ENCODE data around the gene HECA.
"Not testable (repeated sequence)": the region's sequence is repeated elsewhere in the genome, so short reads cannot be mapped to it uniquely, and the experiment has no call there.

The HECA gene

DNA sequence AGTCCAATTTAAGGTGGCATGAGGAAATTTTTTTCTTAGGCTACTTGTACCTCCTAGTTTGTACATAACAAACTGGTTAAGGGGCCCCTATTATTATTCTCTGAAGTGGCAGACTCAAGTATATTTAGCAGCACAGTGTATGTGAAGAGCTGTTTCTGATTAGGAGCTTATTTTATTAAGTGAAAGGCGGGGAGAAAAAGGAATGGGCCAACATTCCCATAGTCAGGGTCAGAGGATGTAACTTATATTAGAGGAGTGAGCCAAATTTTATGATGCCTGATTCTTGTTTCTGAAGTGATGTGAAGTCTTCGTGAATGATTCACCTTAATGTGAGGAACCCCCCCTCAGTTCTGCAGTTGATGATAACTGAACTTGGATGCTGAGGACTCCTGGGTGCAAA is 2.8 kb downstream of the HECA start:
- DNase-seq, result no peak

DNA sequence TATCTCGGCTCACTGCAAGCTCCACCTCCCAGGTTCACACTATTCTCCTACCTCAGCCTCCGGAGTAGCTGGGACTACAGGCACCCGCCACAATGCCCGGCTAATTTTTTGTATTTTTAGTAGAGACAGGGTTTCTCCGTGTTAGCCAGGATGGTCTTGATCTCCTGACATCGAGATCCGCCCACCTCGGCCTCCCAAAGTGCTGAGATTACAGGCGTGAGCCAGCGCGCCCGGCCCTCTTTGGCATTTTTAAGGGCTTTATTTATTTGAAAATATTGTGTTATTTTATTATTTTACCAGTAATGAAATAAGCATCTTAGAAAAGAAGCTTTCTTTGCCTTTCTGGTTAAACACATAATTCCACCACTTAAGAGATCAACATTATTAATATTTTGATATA is 6.0 kb downstream of the HECA start:
- DNase-seq, result not testable (repeated sequence)

DNA sequence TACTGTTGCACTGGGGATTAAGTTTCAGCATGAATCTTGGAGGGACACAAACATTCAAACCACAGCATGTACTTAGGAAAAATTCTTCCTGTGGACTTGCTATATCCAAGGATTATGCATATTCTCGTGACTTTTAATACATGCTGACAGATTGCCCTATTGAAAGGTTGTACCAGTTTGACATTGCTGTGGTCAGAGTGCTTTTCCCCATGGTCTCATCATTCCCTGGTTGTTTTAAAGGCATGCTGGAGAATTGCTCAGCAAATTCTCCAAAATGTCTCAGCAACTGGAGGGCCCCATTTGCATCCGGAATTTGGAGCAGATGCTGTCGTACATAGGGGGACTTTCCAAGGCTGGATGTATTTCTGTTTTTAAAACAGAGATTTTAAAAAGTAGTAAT is 7.4 kb downstream of the HECA start:
- no peak for DNase-seq

DNA sequence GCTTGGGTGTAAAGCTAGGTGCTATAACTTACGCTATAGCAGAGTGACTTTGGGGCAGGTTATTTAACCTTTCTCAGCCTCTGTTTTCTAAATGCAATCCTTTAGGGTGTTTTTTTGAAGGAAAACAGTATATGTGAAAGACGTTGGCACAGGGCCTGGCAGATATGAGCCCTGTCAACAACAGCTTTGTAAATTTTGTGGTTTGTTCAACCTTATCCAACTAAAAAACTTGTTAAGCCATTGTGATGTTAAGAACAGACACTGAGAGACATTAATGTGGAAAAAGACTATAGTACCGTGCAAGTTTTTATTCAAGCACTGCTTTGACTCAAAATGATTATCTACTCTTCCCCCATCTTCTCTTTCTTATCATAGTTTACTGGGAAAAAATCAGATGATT is 8.2 kb downstream of the HECA start:
- no peak for DNase-seq

DNA sequence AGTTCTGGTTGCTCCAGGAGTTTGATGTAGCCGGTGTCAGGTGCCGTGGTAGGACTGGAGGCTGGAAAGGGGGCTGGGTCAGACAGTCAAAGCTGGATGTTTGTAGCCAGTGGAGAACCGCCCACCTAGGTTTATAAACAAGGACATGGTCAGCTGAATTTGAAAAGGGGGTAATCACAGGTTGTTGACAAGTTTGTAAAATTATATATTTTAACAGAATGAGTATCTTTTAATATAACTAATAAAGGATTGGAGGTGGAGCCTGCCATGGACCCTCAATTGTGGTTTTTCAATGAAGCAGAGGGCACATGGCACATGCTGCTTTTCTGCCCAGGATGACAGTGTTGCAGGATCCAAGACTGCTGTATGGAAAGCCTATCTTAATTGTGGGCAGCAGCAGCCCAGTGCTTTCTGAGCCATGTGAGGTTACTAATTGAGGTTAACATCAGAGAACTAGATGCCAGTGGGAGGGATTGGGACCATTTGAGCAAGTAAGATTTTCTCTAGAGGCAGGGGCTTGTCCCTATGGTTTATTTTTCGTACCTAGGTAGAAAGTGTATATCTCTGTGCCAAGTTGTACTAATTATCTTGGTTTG is 9.7 kb downstream of the HECA start:
- no peak for DNase-seq

DNA sequence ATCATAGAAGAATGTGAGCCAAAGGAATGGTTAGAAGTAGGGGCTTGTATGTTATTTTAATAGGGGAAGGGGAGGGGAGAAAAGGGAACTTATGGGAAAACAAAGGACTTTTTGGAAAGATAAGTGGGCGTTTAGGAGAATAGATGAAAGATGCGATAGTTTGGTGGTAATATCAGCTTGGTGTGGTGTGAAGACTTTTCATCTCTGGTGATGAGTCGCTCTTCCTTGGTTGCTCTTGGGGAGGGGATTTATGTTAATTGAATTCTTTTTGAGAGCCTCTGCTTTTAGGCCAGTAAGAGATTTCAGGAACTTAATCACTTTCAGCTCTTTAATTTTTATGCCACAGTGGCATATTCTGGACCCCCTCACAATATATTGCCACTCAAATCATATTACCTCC is 10.8 kb downstream of the HECA start:
- no peak for DNase-seq

DNA sequence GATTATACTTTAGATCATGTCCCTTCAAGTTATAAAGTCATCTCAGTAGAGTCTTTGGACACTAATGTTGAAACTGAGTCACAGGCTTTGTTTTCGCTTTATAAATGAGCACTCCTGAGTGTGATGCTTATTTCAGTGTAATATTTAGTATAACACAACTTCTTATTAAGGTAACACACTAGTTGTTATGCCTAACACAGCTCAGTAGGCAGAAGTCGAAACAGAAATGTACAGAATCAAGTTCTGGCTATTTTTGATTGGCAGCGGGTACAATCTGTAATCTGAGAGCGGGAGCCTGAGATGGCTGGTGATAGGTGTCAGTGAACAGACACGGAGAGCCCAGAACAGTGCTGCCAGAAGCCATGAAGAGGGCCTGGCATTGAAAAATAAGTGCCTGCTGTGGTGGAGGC is 11.4 kb downstream of the HECA start:
- DNase-seq, result no peak

DNA sequence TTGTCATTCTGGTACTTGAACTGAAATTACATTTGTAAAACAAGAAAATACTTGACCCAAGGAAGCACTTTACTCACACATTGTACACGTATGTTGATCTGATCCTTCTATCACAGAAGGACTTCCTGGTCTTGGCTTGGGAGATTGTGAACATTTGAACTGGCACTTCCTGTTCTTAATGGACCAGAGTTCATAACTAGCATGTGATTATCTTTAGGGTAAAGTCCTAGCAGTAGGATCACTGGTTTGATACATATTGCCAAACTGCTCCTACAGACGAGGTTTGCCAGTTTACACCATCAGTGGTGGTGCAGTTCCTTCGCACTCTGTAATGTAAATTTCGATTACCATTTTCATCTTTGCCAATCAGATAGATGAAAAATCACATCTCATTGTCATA is 12.7 kb downstream of the HECA start:
- DNase-seq, result no peak

DNA sequence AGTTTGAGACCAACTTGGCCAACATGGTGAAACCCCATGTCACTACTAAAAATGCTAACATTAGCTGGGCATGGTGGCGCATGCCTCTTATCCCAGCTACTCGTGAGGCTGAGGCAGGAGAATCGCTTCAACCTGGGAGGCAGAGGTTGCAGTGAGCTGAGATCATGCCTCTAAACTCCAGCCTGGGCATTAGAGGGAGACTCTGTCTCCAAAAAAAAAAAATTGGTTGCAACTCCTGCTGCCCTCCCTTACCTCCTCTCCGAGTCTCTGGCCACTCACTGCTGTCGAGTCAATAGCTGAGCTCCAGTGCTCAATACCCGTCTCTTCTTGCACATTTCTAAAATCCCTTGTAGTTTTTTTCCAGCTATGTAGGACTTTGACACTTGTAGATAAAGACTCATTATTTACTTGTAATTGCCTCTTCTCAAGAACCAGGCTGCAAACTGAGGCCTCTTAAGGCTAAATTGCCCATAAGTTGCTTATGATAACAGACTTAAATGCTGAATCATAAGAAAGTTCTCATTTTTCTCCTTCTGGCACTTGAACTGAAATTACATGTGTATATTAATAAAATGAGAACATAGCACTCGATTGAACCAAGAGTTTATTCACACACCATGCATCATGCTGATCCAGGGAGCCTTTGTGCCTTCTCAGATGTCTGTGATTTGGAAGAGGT is 13.8 kb downstream of the HECA start:
- no peak for DNase-seq

DNA sequence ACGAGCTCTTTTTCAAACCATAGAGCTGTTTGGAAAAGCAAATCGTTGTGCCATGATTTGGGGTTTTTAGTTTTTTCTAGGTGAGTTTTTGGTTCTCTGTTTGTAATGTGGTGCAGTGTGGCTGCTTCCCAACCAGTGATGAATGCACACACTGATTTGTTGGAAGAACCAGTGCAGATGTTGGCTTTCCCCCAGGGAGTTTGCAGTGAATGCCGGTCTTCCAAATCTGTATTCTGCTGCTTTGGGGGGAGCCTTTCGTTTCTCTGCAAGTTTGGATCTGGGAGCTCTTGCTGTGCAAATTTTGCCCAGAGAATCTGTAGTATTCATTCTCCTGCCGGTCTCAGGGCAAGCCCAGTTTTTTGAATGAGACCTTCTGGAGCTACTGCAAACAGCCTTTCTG is 14.5 kb downstream of the HECA start:
- no peak for DNase-seq

DNA sequence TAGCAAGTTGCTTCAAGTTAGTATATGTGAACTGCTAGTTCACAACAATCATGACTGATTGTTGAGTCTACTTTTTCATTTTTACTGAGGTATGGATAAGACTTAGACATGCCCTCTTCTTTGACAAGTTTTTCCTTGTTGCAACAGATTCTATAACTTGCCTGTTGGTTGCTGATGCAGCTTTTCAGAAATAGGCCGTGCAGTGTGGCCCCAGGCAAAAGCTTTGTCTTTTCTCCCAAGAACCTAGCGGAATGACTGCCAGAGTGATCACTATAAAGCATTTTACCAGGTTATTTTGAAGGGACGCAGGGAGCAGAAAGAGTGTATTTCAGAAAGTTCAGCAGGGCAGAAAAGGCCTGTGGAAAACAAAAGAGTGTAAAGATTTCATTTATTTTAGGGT is 16.0 kb downstream of the HECA start:
- no peak for DNase-seq

DNA sequence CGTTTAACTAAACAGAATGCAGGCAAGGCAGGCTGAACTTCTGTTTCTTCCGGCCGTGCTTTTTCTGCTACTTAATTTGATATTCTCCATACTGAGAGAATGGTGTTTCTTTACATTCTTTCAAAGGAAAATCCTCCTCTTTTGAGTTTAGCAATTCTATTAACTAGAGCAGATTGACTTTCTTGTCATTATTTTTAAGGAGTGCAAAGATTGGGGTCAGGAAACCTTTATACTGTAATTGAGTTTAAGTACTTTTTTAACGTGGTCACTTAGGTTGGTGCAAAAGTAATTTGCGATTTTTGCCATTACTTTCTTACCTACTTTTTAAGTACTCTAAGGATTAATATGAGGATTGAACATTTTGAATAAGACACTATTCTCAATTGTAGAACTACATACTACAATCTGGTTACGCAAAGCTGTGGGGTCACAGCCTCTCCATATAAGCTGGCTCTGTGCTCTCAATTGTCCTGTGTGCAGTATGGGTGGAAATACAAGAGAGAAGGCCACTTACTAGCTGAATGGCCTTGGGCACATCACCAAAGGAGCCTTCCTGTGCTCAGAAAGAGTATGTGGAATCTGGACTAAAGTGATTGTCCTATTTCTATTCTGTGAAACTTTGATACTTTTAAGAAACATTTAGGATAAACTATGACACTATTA is 16.7 kb downstream of the HECA start:
- no peak for DNase-seq

DNA sequence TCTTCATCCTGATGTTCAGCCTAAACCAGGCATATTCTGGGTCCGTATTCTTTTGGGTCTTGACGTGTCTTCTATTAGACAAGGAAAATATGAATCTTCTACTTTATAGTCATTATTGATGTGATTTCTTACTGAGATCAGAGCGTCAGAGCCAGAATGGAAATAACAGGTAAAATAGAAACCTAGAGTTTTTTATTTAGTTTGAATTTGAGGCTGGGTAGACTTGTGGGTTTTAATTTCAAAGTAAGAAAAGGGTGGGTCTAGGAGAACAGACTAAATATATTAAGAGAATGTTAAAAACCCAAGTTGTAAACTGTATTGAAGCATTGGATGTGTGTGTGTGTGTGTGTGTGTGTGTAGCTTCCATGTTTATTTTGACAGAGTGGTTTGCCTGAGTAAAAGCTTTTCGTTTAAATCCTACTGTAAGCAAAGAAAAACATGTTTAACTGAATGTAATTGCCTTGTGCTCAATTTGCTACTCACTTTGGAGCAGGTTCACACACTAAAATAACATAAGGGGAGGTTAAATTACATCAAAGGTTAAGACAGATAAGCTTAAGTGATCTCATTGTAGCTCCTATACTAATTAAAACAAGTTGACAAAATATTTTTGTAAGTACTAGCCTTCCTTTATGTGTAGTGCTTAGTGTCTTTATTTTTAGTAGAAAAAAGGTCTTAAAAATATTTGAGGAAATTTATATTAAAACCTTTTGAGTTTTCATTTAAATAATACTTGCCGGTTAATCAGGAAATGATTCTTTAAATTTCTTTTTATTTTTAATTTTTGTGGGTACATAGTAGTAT is 17.4 kb downstream of the HECA start:
- no peak for DNase-seq

DNA sequence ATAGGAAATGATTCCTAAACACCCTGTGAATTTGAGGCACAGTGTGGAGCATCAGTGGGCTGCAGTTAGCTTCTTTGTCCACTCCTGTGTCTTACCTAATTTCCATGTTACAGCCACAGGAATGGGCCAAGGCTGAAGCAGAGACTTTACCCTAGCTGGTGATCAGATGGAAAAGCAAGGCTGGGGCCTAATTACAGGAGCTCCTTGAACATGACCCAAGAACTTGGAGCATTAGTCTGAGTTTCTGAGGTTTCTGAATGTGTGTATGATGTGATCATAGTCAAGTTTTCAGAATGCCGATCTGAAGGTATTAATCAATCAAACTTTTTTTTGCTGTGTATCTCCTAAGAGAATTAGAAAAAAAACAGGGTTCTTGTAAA is 18.0 kb downstream of the HECA start:
- DNase-seq, result no peak

DNA sequence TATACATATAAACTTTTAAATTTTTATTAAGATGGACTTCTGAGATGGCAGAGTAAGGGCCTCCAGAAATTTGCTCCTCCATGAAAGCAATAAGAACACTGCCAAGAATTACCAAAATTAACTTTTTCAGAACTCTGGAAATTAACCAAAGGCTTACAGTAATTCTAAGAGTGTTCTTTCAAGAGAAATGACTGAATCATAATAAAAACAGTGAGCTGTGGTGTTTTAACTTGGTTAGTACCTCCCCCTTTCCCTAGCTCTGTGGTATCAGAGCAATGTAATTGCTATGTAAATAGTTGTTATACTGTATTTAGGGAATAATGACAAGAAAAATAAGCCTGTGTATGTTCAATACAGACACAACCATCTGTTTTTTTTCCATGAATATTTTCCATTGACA is 19.0 kb downstream of the HECA start:
- DNase-seq, result no peak

DNA sequence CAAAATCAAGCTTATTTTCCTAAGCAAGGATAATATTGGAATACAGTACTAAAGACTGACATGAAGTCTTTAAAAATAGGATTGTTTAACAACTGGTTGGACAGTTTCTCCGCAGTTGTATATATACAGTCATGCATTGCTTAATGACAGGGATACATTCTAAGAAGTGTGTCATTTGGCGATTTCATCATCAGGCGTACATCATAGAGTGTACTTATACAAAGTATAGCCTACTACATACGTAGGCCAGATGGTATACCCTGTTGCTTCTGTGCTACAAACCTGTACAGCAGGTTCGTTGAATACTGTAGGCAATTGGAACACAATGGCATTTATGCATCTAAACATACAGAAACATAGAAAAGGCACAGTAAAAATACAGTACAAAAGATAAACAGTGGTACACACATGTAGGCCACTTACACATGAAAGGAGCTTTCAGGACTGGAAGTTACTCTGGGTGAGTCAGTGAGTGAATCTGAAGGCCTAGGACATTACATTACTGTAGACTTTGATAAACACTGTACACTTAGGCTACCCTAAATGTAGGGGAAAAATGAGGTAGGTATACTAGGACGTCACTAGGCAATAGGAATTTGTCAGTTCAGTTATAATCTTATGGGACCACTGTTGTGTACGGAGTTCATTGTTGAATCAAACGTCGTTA is 20.1 kb downstream of the HECA start:
- no peak for DNase-seq

DNA sequence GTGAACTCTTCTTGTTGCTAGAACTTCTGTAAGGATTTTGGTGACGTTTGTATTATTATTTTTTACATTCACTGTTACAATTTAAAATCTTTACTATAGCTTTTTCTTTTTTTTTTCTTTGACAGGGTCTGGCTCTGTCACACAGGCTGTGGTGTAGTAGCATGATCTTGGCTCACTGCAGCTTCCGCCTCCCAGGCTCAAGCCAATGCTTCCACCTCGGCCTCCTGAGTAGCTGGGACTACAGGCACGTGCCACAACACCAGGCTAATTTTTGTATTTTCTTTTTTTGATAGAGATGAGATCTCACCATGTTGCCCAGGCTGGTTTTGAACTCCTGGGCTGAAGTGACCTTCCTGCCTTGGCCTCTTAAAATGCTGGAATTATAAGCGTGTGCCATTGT is 21.2 kb downstream of the HECA start:
- DNase-seq, result no peak

DNA sequence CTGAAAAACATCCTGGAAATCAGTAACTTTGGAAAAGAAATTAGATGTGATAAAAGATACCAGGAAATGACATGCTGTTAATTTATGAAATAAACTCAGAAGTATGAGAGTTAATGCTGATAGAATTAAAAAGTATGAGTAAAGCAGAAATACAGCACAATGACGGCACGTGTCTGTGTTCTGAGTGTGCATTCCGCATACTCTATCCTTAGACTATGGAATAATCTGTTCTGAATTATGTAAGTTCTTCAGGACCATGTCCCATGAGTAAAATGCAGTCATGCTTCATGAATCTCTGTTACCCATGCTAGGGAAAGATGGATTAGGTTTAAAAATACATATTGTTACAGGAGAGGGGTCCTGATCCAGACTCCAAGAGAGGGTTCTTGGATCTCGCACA is 21.7 kb downstream of the HECA start:
- DNase-seq, result no peak

DNA sequence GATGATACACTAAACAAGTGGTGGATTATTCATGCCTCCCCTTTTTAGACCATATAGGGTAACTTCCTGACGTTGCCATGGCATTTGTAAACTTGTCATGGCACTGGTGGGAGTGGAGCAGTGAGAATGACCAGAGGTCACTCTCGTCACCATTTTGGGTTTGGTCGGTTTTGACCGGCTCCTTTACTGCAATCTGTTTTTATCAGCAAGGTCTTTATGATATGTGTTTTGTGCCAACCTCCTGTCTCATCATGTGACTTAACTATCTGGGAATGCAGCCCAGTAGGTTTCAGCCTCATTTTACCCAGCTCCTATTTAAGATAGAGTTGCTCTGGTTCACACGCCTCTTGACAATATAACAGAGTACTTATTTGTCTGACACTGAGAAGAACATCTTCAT is 22.2 kb downstream of the HECA start:
- not testable (repeated sequence) for DNase-seq

DNA sequence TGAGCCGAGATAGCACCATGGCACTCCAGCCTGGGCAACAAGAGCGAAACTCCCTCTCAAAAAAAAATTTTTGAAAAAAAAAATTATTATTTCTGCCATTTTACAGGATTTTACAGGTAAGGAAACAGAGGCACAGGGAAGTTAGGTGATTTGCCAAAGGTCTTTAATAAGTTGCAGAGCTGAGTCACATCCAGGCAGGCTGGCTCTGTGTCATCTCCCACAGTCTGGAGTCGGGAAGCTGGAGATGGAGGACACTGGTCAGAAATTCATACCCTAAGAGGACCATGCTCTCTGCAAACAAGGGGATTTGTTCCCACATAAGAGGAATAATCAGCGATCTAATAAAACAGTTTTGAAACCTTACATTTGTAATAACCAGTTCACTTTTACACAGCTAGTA is 24.1 kb downstream of the HECA start:
- no peak for DNase-seq

DNA sequence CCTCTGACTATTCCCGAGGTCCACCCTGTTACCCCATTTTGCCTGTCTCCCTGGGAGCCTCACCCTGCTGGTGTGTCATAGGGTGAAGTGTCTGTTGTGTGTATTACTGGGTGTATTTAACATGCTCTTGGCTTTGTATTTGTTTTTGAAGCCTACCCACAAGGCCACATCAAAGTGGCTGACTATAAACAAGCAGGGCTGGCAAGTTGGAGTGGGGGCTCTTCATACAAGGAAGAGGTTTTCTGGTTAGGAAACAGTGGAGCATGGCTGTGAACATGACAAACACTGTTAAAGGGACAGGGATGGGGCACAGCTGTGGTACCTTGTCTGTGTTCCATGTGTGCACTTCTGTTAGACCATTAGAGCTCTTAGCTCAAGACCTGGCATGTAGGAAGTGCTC is 26.3 kb downstream of the HECA start:
- DNase-seq, result no peak

DNA sequence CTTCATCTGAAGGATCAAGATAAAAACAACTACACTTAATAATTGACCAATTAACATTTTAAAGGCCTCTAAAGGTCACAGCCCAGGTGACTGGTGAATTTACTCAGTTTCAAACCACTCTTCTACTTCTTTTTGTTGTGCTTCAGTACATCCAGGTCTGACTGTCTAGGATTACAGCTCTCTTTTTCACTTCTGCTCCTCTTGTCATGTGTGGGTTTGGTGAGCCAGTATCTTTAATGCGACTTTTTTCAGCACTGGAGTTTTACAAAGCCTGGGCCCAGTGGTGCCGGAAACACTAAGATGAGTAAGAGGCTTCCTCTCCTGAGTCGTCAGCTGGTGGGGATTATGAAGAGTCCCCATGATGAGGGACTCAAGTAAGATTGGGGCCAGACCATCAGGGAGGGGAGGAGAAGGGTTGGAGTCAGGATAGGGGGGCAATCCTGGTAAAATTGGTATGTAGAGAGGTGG is 27.0 kb downstream of the HECA start:
- DNase-seq, result no peak

DNA sequence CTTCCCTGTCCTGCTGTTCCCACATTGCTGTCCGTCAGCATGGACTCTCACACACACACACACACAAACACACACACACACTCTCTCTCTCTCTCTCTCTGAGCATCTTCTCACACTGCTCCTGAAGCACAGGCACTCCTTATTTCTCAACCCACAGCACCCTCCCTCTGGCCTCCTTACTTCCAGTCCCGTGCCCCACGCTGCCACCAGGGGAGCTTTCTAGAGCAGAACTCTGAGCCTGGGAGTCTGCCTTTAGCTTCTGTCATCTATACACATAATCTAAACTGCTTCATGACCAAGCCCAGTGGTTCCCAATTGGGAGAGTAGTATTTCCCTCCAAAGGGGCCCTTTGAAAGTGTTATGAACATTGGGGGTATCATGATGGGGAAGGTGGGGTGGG is 29.1 kb downstream of the HECA start:
- no peak for DNase-seq

Data from NCI-H1105 (cell line).